ENCODE measurements around the gene TYRO3. TPM values are rescaled to one million over a fixed set of nuclear protein-coding genes. Genes with fewer than 3 reads are reported as not detected.

Gene TYRO3
- total RNA-seq, 1 donor from 2014 or later, result 12.9 TPM

DNA sequence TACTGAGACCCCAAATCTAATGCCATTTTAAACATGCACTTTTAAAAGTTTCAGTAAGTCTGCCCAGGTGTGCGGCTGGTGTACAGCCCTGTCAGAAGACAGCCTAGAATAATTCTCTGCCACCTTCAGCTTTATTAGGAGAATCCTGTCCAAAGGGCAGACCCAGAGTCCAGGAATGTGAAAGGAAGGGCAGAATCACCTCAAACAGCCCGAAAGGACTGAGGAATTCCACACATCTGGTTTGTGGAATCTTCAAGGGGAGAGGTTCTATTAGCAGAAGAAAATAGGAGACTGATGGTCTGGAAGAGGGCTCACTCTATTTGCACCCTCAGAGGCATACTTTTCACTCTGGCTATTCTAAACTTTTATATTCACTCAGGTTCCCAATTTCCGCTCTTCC lies 46.6 kb downstream of the TYRO3 start:
- no peak for DNase-seq

DNA sequence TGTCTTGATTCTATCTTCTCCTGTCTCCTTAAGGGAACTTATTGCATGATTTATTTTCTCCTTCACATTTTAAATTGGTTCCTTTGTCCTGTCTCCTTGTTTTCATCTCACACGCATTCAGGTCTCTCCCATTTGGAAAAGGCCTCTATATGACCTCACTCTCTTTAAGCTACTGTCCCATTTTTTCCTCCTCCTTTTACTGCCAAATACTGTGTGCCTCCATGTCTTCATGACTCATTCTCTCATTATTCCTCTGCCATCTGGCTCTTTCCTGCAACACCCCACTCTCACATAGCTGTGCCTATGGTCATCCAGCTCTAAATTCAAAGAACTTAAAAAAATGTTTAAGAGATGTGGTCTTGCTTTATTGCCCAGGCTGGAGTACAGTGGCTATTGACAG lies 48.0 kb downstream of the TYRO3 start:
- peak; percentile 21 for DNase-seq

DNA sequence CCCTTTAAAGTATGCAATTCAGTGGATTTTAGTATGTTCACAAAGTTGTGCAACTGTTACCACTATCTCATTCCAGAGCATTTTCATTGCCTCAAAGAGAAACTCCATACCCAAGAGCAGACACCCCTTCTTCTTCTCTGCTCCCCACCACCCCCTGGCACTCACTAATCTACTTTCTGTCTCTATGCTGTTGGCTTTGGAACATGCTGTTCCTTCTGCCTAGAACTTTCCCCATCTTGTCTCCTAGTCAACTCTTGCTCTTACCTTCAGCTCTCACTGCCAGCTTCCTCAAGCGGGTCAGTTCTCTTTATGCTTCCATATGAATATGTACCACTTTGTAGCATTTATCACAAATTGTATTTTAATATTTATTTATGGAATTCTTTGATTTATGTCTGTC lies 50.1 kb downstream of the TYRO3 start:
- DNase-seq, result no peak

DNA sequence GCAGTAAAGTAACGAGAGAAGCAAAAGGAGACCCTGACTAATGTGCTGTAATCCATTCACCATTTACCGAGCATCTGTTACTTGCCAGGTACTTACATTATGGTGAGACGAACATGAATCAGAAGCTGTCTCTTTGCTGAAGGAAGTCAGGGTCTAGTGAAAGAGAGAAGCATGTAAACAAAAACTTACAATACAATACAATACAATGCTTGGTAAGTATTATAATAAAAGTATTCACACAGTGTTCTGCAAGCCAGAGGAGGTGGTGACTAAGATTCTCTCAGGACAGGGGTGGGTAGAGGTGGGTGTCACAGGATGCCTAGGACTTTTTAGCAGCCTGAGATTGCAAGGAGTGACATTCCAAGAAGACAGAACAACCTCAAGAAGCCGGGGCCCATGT lies 51.0 kb downstream of the TYRO3 start:
- DNase-seq, result no peak

DNA sequence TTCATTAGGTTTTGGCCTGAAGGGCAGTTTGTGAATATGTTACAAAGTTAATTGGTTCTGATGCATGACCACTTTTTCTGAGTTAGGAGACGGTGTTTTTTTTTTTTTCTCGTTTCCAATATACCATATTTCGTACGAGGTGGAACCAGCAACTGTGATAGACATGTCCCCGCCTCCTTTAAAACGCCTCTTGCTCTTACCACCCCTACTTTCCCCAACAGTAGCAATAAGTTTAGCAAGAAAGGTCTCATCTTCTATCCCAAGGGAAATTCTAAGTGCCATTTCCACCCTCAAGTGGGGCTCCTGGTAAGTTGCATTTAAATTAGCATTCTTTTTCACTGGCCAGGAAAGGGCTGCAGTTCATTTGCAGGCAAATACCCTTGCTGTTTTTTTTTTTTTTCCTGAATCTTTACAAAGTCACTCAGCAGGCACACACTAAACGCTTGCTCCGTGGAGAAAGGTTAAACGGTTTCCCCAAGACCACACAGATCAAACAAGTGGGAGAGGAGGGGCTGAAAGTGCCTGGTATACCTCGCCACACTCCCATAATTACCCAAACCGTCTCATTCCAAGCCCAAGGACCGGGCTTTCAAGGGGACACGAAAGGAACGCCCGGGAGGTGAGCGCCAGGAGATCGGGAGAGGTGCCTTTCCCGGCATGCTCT lies 61.7 kb downstream of the TYRO3 start:
- DNase-seq, result no peak

DNA sequence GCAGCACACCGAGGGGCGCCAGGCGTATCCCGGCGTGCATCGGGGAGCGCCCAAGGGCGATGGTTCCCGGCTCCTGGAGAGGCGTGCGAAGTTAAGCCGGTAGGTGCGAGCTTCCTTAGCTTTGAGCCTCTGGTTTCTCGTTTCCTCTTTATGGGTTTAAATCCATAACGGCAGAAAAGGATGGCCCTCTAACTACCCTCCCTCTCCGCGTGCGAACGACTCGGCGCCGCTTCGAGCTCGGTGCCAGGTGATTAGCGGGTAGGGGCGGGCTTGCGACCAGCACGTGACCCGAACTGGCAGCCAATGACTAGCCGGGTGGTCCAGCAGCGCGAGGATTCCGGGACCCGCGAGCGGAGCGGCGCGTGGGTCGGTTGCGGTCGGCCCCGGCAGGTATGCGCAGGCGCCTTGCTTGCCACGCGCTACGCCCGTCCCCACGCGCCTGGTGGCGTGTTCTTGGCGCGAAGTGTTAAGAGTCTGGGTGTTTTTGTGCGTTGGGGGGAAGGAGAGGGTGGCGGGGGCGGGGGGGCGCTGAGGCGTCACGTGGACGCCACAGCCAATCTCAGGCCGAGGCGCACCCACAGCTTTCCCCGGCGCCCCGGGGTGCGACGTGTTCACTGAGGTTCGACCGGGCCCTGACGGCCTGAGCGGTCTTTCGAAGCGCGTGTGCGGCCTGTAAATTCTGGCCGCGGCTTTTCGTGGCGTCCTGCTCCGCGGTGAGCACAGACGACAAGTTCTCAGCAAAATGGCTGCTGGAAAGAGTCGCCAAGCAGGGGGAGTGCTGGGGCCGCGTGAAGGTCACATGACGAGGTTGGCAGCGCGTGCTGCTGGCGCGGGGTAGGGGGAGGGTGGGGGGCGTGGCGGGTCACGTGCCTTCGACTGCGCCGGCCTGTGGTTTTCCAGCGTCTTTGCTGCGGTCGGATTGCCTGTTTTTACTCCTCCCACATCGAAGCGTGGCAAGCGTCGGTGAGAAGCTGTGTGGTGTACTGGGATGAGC lies 62.5 kb downstream of the TYRO3 start:
- DNase-seq, result peak; percentile 94

DNA sequence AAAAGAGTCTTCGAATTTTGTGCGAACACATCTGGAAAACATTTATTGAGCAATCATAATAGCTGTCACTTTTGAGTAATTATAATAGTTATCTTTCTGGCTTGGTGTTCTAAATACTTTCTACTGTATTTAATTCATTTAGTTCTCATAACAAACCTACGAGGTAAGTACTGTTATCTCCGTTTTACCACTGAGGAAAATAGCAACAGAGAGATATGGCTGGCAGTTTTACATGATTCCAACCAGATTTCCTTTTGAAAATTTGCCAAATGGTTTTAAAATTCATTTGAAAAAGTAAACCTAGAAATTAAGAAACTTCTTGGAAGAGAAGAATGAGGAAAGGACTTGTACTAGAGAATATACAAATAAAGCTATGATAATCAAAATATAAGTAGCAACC lies 63.9 kb downstream of the TYRO3 start:
- DNase-seq, result no peak

DNA sequence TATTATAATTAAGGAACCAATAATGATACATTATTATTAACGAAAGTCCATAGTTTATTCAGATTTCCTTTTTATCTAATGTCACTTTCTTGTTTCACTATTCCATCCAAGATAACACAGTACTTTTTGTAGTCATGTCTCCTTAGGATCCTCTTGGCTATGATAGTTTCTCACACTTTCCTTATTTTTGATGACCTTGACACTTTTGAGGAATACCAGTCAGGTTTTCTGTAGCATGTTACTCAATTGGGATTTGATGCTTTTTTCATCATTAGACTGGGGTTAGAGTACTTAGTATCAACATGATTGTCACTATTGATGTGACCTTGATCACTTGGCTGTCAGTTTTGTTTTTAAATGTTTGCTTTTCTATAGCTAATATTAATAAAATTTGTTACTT lies 68.2 kb downstream of the TYRO3 start:
- DNase-seq, result no peak

DNA sequence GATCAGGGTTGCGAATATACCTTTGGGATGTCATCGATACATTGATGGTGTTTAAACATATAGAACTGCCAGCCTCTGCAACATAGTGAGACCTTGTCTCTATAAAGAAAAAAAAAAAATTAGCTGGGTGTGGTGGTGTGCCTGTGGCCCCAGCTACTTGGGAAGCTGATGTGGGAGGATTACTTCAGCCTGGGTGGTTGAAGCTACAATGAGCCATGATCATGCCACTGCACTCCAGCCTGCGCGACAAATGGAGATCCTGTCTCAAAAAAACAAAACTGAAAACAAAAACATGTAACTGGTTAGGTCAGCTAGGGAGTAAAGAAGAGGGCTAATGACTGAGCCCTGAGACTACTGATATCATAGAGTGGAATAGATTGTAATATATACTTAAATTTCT lies 70.5 kb downstream of the TYRO3 start:
- no peak for DNase-seq

DNA sequence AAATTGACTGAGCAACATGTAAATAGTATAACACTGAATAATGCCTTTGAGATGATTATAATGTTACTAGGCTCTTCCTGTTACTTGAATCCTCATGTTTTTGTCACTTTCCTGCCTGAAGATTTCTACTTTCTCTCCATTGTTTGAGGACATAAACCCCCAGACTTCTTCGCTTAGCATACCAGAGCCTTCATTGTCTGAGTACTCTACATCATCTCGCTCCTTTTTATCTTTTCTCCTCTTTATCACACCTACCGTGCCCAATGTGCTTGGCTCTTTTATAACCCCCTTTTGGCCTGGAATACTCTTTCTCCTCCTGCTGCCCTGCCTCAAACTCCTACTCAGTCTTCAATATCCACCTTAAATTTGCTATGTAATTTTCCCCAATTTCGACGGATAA lies 70.9 kb downstream of the TYRO3 start:
- DNase-seq, result no peak

DNA sequence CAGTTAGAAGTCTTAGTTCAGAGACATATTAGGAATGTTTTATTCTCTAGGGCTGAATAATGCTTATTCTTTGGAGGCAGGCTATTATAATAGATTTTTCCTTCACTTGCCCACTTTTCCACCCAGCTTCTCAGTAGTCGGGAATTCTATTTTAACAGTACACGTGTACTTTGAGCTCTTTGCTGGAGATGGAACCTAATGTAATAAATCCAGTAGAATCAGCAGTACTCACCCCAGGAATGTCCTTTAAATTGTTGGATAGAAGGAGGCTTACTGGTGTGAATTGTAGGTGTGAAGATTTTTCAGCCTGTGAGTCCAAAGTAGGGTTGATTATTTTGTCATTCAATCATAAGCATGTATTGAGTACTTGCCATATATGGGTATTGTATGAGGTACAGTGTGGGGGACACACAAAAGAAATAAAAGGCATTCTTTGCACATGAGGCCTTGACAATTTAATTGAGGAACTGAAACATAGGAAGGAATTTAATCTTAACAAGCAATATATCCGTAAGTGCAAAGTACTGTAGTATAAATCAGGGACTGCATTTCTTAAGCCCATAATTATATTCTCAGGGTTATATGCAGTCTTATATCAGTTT lies 71.7 kb downstream of the TYRO3 start:
- no peak for DNase-seq

DNA sequence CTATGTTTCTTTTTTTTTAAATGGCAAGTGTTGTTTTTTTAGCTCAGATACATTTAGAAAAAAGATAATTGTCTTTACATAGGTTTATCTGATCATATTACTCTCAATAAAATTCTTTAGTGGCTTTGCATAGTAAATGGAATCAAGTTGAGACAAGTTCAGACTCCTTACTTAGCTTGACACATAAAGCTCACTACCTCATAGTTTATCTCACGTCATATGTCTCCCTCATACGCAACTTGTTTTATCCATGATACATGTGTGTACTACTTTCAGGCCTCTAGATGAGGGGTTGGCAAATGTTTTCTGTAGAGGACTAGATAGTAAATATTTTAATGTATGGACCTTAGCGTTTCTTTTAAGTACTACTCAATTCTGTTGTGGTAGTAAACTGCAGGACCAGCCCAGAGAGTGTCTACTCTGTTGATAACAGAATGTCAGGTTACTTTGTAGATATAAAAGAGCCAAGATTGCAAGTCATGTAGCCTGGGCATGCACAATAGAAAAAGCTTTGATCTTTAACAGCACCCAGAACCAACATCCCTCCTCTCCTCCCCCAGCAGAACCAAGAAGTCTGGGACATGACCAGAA lies 73.0 kb downstream of the TYRO3 start:
- DNase-seq, result peak; percentile 10

Other genes with a start within 250 kb of the TYRO3 start
- gene OIP5, start 226.6 kb upstream of the TYRO3 start, total RNA-seq, result 2.9 TPM
- 46.2 TPM for gene NUSAP1, start 226.3 kb upstream of the TYRO3 start, total RNA-seq
- 34.7 TPM for gene NDUFAF1, start 156.7 kb upstream of the TYRO3 start, total RNA-seq
- 46.4 TPM for gene RTF1, start 142.1 kb upstream of the TYRO3 start, total RNA-seq
- gene ITPKA, start 65.3 kb upstream of the TYRO3 start, total RNA-seq, result 1.2 TPM
- gene LTK, start 45.4 kb upstream of the TYRO3 start, total RNA-seq, result 1.6 TPM
- gene RPAP1, start 15.0 kb upstream of the TYRO3 start, total RNA-seq, result 43.8 TPM
- 118 TPM for gene MGA, start 101.2 kb downstream of the TYRO3 start, total RNA-seq
- gene MAPKBP1, start 215.3 kb downstream of the TYRO3 start, total RNA-seq, result 22.8 TPM

Measured in tongue (tissue), 2 donors.